SH-SY5Y (cell line): Measurements from ENCODE around the gene PCGF3.

Experiments
- GATA2 ChIP-seq: IDR thresholded peaks from 2 replicates; pipeline ENCODE4 v1.6.1; 2011; ENCODE audit warnings: mild to moderate bottlenecking, low read depth, low read length
- GATA3 ChIP-seq: IDR thresholded peaks from 2 replicates; pipeline ENCODE4 v1.6.1; 2011; ENCODE audit warnings: low read depth, mild to moderate bottlenecking, low read length, moderate library complexity

GRCh38 chr4:815464-816146 is 110.0 kb downstream of the PCGF3 start:
- no peak for TF ChIP-seq GATA2
- no peak for TF ChIP-seq GATA3
